HEK293T (cell line): Measurements from ENCODE around the gene SNRNP200.

ENCODE experiments used
- CTCF ChIA-PET: fragments of 350-600 bp; formaldehyde crosslinking; extraction: SDS; loops from one replicate; lab custom pipeline; 2021; ENCODE audit warnings: antibody characterized with exemption, inconsistent platforms; lab: Yijun Ruan, JAX
- POLR2A ChIA-PET: fragments of 350-600 bp; formaldehyde crosslinking; extraction: SDS; loops from one replicate; lab custom pipeline; 2020; ENCODE audit warnings: antibody characterized with exemption, inconsistent platforms; lab: Yijun Ruan, JAX
- DNase-seq: peaks from one replicate; pipeline ENCODE4 v3.0.0; 2012; ENCODE audit warnings: mixed read lengths; ENCODE audit errors: extremely low spot score
- ARNT ChIP-seq: fragments of 450-650 bp; IDR thresholded peaks from 2 replicates; pipeline ENCODE4 v1.6.1; 2017; ENCODE audit warnings: mild to moderate bottlenecking
- BHLHE40 ChIP-seq: fragments of 450-650 bp; IDR thresholded peaks from 2 replicates; pipeline ENCODE4 v1.6.1; 2016; ENCODE audit warnings: mild to moderate bottlenecking, moderate library complexity, borderline replicate concordance
- CTBP1 ChIP-seq: fragments of 450-650 bp; IDR thresholded peaks from 2 replicates; pipeline ENCODE4 v1.6.1; 2016; ENCODE audit warnings: borderline replicate concordance
- ELF4 ChIP-seq: fragments of 450-650 bp; IDR thresholded peaks from 2 replicates; pipeline ENCODE4 v1.6.1; 2017; ENCODE audit warnings: antibody characterized with exemption
- FOXA1 ChIP-seq: fragments of 450-650 bp; IDR thresholded peaks from 2 replicates; pipeline ENCODE4 v1.6.1; 2016; ENCODE audit warnings: mild to moderate bottlenecking
- FOXK2 ChIP-seq: fragments of 450-650 bp; IDR thresholded peaks from 2 replicates; pipeline ENCODE4 v1.6.1; 2016; ENCODE audit warnings: mild to moderate bottlenecking
- FOXM1 ChIP-seq: fragments of 450-650 bp; IDR thresholded peaks from 2 replicates; pipeline ENCODE4 v1.6.1; 2017; ENCODE audit warnings: mild to moderate bottlenecking, borderline replicate concordance
- HDGF ChIP-seq: fragments of 450-650 bp; IDR thresholded peaks from 2 replicates; pipeline ENCODE4 v1.6.1; 2017; ENCODE audit warnings: antibody characterized with exemption, borderline replicate concordance
- L3MBTL2 ChIP-seq: fragments of 450-650 bp; conservative IDR thresholded peaks from 2 replicates; pipeline ENCODE4 v1.6.1; 2016; ENCODE audit warnings: mild to moderate bottlenecking
- LEF1 ChIP-seq: fragments of 450-650 bp; IDR thresholded peaks from 2 replicates; pipeline ENCODE4 v1.6.1; 2017; ENCODE audit warnings: mild to moderate bottlenecking, borderline replicate concordance
- NFRKB ChIP-seq: fragments of 450-650 bp; IDR thresholded peaks from 2 replicates; pipeline ENCODE4 v1.6.1; 2016; ENCODE audit warnings: mild to moderate bottlenecking, moderate library complexity
- PKNOX1 ChIP-seq: fragments of 450-650 bp; IDR thresholded peaks from 2 replicates; pipeline ENCODE4 v1.6.1; 2016
- SP1 ChIP-seq: fragments of 450-650 bp; IDR thresholded peaks from 2 replicates; pipeline ENCODE4 v1.6.1; 2017
- SUZ12 ChIP-seq: fragments of 450-650 bp; IDR thresholded peaks from 2 replicates; pipeline ENCODE4 v1.6.1; 2016; ENCODE audit warnings: mild to moderate bottlenecking
- TARDBP ChIP-seq: fragments of 450-650 bp; IDR thresholded peaks from 2 replicates; pipeline ENCODE4 v1.6.1; 2016
- ZNF384 ChIP-seq: fragments of 450-650 bp; IDR thresholded peaks from 2 replicates; pipeline ENCODE4 v1.6.1; 2016

SNRNP200 gene

GRCh38 chr2:96262306-96262705 is 43.0 kb downstream of the SNRNP200 start:
- POLR2A ChIA-PET: interaction anchor here (4.4 kb wide), 1 partner anchor 54 kb away, joined by 27 read pairs; the partner anchor contains the start of gene STARD7
- DNase-seq: no peak
- CTCF ChIA-PET: no interaction called here
- TF ChIP-seq FOXA1: no peak
- no peak for TF ChIP-seq ELF4
- no peak for TF ChIP-seq ARNT
- TF ChIP-seq PKNOX1: no peak
- TF ChIP-seq NFRKB: no peak
- no peak for TF ChIP-seq SUZ12
- no peak for TF ChIP-seq SP1
- TF ChIP-seq L3MBTL2: no peak
- no peak for TF ChIP-seq TARDBP
- no peak for TF ChIP-seq LEF1
- no peak for TF ChIP-seq ZNF384
- no peak for TF ChIP-seq HDGF
- no peak for TF ChIP-seq BHLHE40
- TF ChIP-seq FOXK2: no peak
- no peak for TF ChIP-seq CTBP1

GRCh38 chr2:96261328-96262003 is 43.9 kb downstream of the SNRNP200 start:
- POLR2A ChIA-PET: interaction anchor here (0.6 to 4.4 kb wide), 6 partner anchors 10 to 239 kb away, joined by 3 to 27 read pairs (median 3); partner anchors contain the start of genes NCAPH and STARD7
- no peak for DNase-seq
- no peak for TF ChIP-seq FOXM1
- TF ChIP-seq NFRKB: no peak
- no peak for TF ChIP-seq L3MBTL2
- no peak for TF ChIP-seq ARNT
- no peak for TF ChIP-seq FOXK2
- TF ChIP-seq CTBP1: no peak
- TF ChIP-seq LEF1: no peak
- TF ChIP-seq SUZ12: no peak
- TF ChIP-seq SP1: no peak
- no peak for TF ChIP-seq ZNF384
- no peak for TF ChIP-seq PKNOX1
- no peak for TF ChIP-seq BHLHE40
- TF ChIP-seq ELF4: no peak
- TF ChIP-seq HDGF: no peak
- CTCF ChIA-PET: interaction anchor here (0.9 kb wide), 2 partner anchors 64 to 269 kb away, joined by 3 read pairs; partner anchors contain the start of gene ITPRIPL1

- ChIA-PET CTCF (interaction anchor here (0.6 to 1.0 kb wide), 5 partner anchors 65 to 268 kb away, joined by 3 to 4 read pairs (median 3); partner anchors contain the start of gene ITPRIPL1), POLR2A (interaction anchor here (0.6 to 4.4 kb wide), 9 partner anchors 9 to 238 kb away, joined by 3 to 27 read pairs (median 3); partner anchors contain the start of genes NCAPH and STARD7)
- TF ChIP-seq FOXK2: no peak
- no peak for TF ChIP-seq ARNT
- no peak for TF ChIP-seq TARDBP
- no peak for TF ChIP-seq ZNF384
- no peak for TF ChIP-seq SP1
- TF ChIP-seq FOXA1: no peak
- no peak for TF ChIP-seq NFRKB
- no peak for TF ChIP-seq CTBP1
- no peak for TF ChIP-seq L3MBTL2
- no peak for TF ChIP-seq LEF1
- TF ChIP-seq ELF4: no peak
- TF ChIP-seq SUZ12: no peak
- no peak for TF ChIP-seq FOXM1
- TF ChIP-seq HDGF: no peak
- TF ChIP-seq PKNOX1: no peak
- no peak for TF ChIP-seq BHLHE40
- DNase-seq: peak; percentile 52
Measured at GRCh38 chr2:96260387-96261260, 44.7 kb downstream of the SNRNP200 start.

- DNase-seq: no peak
- CTCF ChIA-PET: interaction anchor here (0.6 to 0.7 kb wide), 2 partner anchors 51 to 1133 kb away, joined by 3 read pairs; partner anchors contain the start of gene STARD7
- POLR2A ChIA-PET: interaction anchor here (1.1 to 4.4 kb wide), 5 partner anchors 11 to 56 kb away, joined by 3 to 27 read pairs (median 3); partner anchors contain the start of gene STARD7
- TF ChIP-seq FOXM1: no peak
- no peak for TF ChIP-seq FOXA1
- no peak for TF ChIP-seq SP1
- no peak for TF ChIP-seq ZNF384
- no peak for TF ChIP-seq BHLHE40
- no peak for TF ChIP-seq FOXK2
- TF ChIP-seq LEF1: no peak
- TF ChIP-seq HDGF: no peak
- no peak for TF ChIP-seq L3MBTL2
- no peak for TF ChIP-seq SUZ12
- no peak for TF ChIP-seq PKNOX1
- TF ChIP-seq TARDBP: no peak
- no peak for TF ChIP-seq NFRKB
- no peak for TF ChIP-seq ELF4
- TF ChIP-seq CTBP1: no peak
- TF ChIP-seq ARNT: no peak
Measured at GRCh38 chr2:96259497-96259921, 45.8 kb downstream of the SNRNP200 start.
